Gastroesophageal sphincter (tissue), 3 donors: Measurements from ENCODE around the gene VENTX.

Experiments used
- CTCF ChIP-seq, 4 experiments: fragments of 200-600 bp in 2 of 4; fragments of 450-650 bp in 2 of 4; sonication (generic) in 1 of 4; IDR thresholded peaks; one replicate each; pipeline ENCODE4 v1.5.1; 2017 to 2019; ENCODE audit warnings: antibody characterized with exemption in 4 of 4, mild to moderate bottlenecking in 2 of 4, moderate library complexity in 2 of 4
- POLR2A ChIP-seq, 2 donors: fragments of 450-650 bp; IDR thresholded peaks; one replicate each; pipeline ENCODE4 v1.6.1; 2017; ENCODE audit warnings: antibody characterized with exemption in 2 of 2, mild to moderate bottlenecking in 2 of 2, moderate library complexity in 1 of 2

GRCh38 chr10:133278577-133279265 is 41.1 kb downstream of the VENTX start:
- TF ChIP-seq POLR2A (IDR thresholded peaks at IDR 0.05) (no peak), CTCF (IDR thresholded peaks at IDR 0.05) (no peak)
